GM12865 (cell line): ENCODE results near the gene ANTXR2.
"Not testable (repeated sequence)": the region's sequence is repeated elsewhere in the genome, so short reads cannot be mapped to it uniquely, and the experiment has no call there.

Experiments
- DNase-seq: peaks from one replicate; pipeline ENCODE4 v3.0.0; 2010; ENCODE audit warnings: low read depth
- H3K4me3 ChIP-seq: 2 replicates; pipeline ENCODE4 v1.5.1; 2011; ENCODE audit warnings: mild to moderate bottlenecking, low read depth, low read length, control low read depth
- TF ChIP-seq, protein P1 (sequence below): IDR thresholded peaks from 2 replicates; pipeline ENCODE4 v1.5.1; 2011; ENCODE audit warnings: low read length, control low read depth, low read depth, inconsistent platforms; ENCODE audit not compliant: insufficient read depth; ENCODE audit errors: missing control alignments

Gene ANTXR2

GRCh38 chr4:80072744-80073472 is at the start of gene ANTXR2:
TSS of gene ANTXR2 (minus strand) at chr4:80073229. CDS start at chr4:80072560, 669 bp downstream.
- peak; percentile 79 for DNase-seq
- TF ChIP-seq, protein P1, sequence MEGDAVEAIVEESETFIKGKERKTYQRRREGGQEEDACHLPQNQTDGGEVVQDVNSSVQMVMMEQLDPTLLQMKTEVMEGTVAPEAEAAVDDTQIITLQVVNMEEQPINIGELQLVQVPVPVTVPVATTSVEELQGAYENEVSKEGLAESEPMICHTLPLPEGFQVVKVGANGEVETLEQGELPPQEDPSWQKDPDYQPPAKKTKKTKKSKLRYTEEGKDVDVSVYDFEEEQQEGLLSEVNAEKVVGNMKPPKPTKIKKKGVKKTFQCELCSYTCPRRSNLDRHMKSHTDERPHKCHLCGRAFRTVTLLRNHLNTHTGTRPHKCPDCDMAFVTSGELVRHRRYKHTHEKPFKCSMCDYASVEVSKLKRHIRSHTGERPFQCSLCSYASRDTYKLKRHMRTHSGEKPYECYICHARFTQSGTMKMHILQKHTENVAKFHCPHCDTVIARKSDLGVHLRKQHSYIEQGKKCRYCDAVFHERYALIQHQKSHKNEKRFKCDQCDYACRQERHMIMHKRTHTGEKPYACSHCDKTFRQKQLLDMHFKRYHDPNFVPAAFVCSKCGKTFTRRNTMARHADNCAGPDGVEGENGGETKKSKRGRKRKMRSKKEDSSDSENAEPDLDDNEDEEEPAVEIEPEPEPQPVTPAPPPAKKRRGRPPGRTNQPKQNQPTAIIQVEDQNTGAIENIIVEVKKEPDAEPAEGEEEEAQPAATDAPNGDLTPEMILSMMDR = no peak
- peak within 1 kb of the TSS; percentile 82 for H3K4me3 ChIP-seq

DNA sequence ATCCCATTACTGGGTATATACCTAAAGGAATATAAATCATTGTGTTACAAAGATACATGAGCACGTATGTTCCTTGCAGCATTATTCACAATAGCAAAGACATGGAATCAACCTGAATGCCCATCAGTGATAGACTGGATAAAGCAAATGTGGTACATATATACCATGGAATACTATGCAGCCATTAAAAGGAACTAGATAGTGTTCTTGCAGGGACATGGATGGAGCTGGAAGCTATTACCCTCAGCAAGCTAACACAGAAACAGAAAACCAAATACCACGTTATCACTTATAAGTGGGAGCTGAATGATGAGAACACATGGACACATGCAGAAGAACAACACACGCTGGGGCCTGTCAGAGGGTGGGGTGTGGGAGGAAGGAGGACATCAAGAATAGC is 48.8 kb upstream of the ANTXR2 start:
- not testable (repeated sequence) for DNase-seq

DNA sequence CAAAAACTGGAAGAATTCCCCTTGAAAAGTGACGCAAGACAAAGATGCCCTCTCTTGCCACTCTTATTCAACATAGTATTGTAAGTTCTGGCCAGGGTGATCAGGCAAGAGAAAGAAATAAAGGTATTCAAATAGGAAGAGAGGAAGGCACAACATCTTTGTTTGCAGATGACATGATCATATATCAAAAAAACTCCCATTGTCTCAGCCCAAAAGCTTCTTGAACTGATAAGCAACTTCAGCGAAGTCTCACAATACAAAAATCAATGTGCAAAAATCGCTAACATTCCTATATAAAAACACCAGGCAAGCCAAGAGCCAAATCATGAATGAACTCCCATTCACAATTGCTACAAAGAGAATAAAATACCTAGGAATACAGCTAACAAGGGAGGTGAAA is 46.6 kb upstream of the ANTXR2 start:
- H3K4me3 ChIP-seq, DNase-seq: not testable (repeated sequence)

More for the DNA sequence above, 48.8 kb upstream of the ANTXR2 start:
- not testable (repeated sequence) for H3K4me3 ChIP-seq

DNA sequence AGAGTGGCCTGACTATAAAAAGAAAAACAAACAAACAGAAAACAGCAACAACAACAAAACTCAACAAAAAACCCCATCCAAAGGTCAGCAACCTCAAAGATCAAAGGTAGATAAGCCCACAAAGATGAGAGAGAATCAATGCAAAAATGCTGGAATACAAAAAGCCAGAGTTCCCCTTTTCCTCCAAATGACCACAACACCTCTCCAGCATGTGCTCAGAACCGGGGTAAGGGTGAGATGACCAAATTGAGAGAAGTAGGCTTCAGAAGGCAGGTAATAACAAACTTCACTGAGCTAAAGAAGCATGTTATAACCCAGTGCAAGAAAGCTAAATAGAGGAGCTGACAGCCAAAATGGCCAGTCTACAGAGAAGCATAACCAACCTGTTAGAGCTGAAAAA is 43.5 kb upstream of the ANTXR2 start:
- TF ChIP-seq, protein P1 = no peak
- no peak for DNase-seq
- no peak overlapping the region for H3K4me3 ChIP-seq

- TF ChIP-seq, protein P1 = no peak
- no peak overlapping the region for H3K4me3 ChIP-seq
- DNase-seq = no peak
These were observed 42.5 kb upstream of the ANTXR2 start for GRCh38 chr4:80115368-80116181.

DNA sequence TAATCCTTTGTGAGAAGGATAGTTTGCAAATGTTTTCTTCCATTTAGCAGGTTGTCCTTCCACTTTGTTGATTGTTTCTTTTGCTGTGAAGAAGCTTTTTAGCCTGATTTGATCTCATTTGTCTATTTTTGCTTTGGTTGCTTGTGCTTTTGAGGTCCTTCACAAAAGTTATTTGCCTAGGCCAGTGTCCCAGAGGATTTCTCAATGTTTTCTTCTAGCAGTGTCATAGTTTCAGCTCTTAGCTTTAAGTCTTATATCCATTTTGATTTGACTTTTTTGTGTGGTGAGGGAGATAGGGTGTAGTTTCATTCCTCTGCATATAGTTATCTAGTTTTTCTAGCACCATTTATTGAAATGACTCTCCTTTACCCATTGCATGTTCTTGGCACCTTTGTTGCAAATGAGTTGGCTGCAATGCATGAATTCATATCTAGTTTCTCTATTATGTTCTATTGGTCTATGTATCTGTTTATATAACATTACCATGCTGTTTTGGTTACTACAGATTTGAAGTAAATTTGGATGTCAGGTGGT is 41.8 kb upstream of the ANTXR2 start:
- TF ChIP-seq, protein P1 = no peak
- DNase-seq = no peak
- H3K4me3 ChIP-seq = no peak overlapping the region

DNA sequence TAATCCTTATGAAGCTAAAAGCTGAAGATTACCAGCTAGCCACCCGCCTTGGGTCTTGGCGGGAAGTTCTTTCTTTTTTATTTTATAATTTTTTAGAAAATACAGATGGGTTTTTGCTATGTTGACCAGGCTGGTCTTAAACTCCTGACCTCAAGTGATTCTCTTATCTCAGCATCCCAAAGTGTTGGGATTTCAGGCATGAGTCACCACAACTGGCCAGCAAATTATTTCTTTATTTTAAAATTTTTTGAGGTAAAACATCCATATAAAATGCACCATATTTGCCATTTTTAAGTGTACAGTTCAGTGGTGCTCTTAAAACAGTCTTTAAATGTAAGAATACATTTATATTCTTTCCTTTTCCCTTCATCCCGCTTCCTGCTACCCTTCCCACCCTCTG is 40.6 kb upstream of the ANTXR2 start:
- TF ChIP-seq, protein P1 = no peak

More for the DNA sequence above, 40.6 kb upstream of the ANTXR2 start:
- DNase-seq = no peak
- no peak overlapping the region for H3K4me3 ChIP-seq
